ENCODE results near the gene USP15. TPM values are rescaled to one million over a fixed set of nuclear protein-coding genes. Genes with fewer than 3 reads are reported as not detected.

The USP15 gene
- polyA plus RNA-seq, 1 donor (not counting 4 experiments of a cell fraction or from before 2014, with no cell fraction given) = 66.5 TPM

DNA sequence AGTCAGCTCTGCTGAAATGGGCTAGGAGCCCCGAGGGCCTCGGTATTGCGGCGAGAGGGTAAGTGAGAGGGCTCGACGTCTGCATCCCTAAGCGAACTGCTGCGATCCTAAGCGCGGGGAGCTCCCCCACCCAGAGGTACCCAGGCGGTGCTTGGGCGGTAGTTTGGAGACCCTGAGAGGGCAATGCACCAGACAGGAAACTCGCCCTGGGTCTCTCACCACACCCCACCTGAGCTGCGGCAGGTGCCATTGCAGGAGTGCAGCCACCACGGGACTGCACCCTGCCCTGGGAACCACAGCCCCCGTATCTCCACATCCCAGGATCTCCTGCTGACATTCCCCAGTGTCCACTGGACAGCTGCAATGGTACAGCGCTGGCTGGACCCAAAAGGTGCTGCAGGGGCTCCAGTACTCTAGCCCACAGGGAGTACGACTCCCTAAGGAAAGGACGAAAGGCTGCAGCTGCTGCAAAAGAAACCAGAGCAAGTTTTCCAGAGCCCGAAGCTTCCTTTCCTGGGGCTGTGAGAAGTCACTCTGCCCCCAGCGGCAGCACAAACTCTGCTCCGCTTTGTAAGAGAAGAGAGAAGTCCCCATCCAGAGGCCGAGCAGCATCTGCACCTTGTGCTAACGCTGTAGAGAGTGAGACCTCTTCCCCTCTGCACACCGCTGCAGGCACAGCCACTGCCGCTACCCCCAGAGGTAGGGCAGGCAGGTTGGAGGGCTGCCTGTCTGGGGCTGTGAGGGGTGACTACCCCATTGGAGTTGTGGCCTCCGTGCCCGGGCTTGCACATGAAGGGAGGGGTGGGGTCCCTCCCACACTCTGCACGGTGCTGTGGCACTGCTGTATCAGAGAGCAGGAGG is 175.3 kb downstream of the USP15 start:
- Histone ChIP-seq H3K9ac (ENCODE audit: control insufficient read depth, extremely low read depth, insufficient read depth, low read length) (no peak overlapping the region), H3K4me3 (ENCODE audit: control insufficient read depth in 2 of 3, extremely low read depth in 1 of 3, insufficient read depth in 2 of 3, low read depth in 1 of 3, low read length in 3 of 3) (peak overlapping the region; percentile 6 to 70 (median 60)), H3K9me1 (ENCODE audit: control insufficient read depth, extremely low read depth, insufficient read depth, low read length) (no peaks in the 10 kb centered on the region), H3K36me3 (ENCODE audit: control insufficient read depth in 2 of 2, extremely low read depth in 1 of 2, insufficient read depth in 2 of 2, low read length in 2 of 2) (no peaks in the 10 kb centered on the region), H3K79me2 (ENCODE audit: control insufficient read depth, insufficient read depth, low read length) (no peaks in the 10 kb centered on the region), H4K20me1 (ENCODE audit: control insufficient read depth, extremely low read depth, insufficient read depth, low read length) (no peaks in the 10 kb centered on the region), H3K9me3 (ENCODE audit: control insufficient read depth, low read depth, low read length) (no peaks in the 10 kb centered on the region), H2AFZ (ENCODE audit: control insufficient read depth, low read length) (peak overlapping the region; percentile 81), H3K4me2 (ENCODE audit: control insufficient read depth, extremely low read depth, insufficient read depth, low read depth, low read length) (peak overlapping the region; percentile 78), H3K27ac (ENCODE audit: control insufficient read depth, insufficient read depth, low read length) (no peak overlapping the region), H3K4me1 (ENCODE audit: control insufficient read depth, extremely low read depth, insufficient read depth, low read length) (peaks cover 17% of the 10 kb centered on the region), H3K27me3 (ENCODE audit: control insufficient read depth, extremely low read depth, insufficient read depth, low read length) (peaks cover 26% of the 10 kb centered on the region)
- FAIRE-seq (no peak), DNase-seq (ENCODE audit: low read depth, low spot score) (no peak)
- dilution Hi-C loops (cut with MboI; ENCODE audit: extremely low pct_ligation_motif_present, low sequenced_read_pairs) = no loop called here
- TF ChIP-seq CTCF (optimal IDR thresholded peaks at IDR 0.05 in 1 of 3, IDR thresholded peaks at IDR 0.05 in 1 of 3, conservative IDR thresholded peaks at IDR 0.05 in 1 of 3; ENCODE audit: extremely low read depth in 1 of 3, insufficient read depth in 2 of 3, low read length in 3 of 3) (peak; percentile 40 to 53 (median 49)), EZH2 (IDR thresholded peaks at IDR 0.05; ENCODE audit: low read length) (peak; percentile 37)

- no peak for FAIRE-seq
- H3K27ac ChIP-seq (ENCODE audit: control insufficient read depth, insufficient read depth, low read length) = no peak overlapping the region
- no peak for DNase-seq (ENCODE audit: low read depth, low spot score)
- H3K27me3 ChIP-seq (ENCODE audit: control insufficient read depth, extremely low read depth, insufficient read depth, low read length) = peaks cover 26% of the 10 kb centered on the region
- H3K4me1 ChIP-seq (ENCODE audit: control insufficient read depth, extremely low read depth, insufficient read depth, low read length) = peaks cover 17% of the 10 kb centered on the region
- H3K9ac ChIP-seq (ENCODE audit: control insufficient read depth, extremely low read depth, insufficient read depth, low read length) = no peak overlapping the region
- H4K20me1 ChIP-seq (ENCODE audit: control insufficient read depth, extremely low read depth, insufficient read depth, low read length) = no peaks in the 10 kb centered on the region
- no peak overlapping the region for H3K4me3 ChIP-seq (ENCODE audit: control insufficient read depth in 2 of 3, extremely low read depth in 1 of 3, insufficient read depth in 2 of 3, low read depth in 1 of 3, low read length in 3 of 3)
- H3K79me2 ChIP-seq (ENCODE audit: control insufficient read depth, insufficient read depth, low read length) = no peaks in the 10 kb centered on the region
- dilution Hi-C loops (cut with MboI; ENCODE audit: extremely low pct_ligation_motif_present, low sequenced_read_pairs) = no loop called here
- peak overlapping the region; percentile 81 for H2AFZ ChIP-seq (ENCODE audit: control insufficient read depth, low read length)
- no peaks in the 10 kb centered on the region for H3K36me3 ChIP-seq (ENCODE audit: control insufficient read depth in 2 of 2, extremely low read depth in 1 of 2, insufficient read depth in 2 of 2, low read length in 2 of 2)
- H3K9me1 ChIP-seq (ENCODE audit: control insufficient read depth, extremely low read depth, insufficient read depth, low read length) = no peaks in the 10 kb centered on the region
- TF ChIP-seq EZH2 (IDR thresholded peaks at IDR 0.05; ENCODE audit: low read length) (no peak), CTCF (optimal IDR thresholded peaks at IDR 0.05 in 1 of 3, IDR thresholded peaks at IDR 0.05 in 1 of 3, conservative IDR thresholded peaks at IDR 0.05 in 1 of 3; ENCODE audit: extremely low read depth in 1 of 3, insufficient read depth in 2 of 3, low read length in 3 of 3) (no peak)
- peak overlapping the region; percentile 78 for H3K4me2 ChIP-seq (ENCODE audit: control insufficient read depth, extremely low read depth, insufficient read depth, low read depth, low read length)
- no peaks in the 10 kb centered on the region for H3K9me3 ChIP-seq (ENCODE audit: control insufficient read depth, low read depth, low read length)
These were observed 175.9 kb downstream of the USP15 start for GRCh38 chr12:62436164-62436503.
